Smooth muscle cell of the brain vasculature (primary cell): ENCODE measurements around the gene PLEKHG3.
"Not testable (repeated sequence)": the region's sequence is repeated elsewhere in the genome, so short reads cannot be mapped to it uniquely, and the experiment has no call there.

ENCODE experiments used
- DNase-seq: peaks from one replicate; pipeline ENCODE4 v3.0.0-alpha.2; 2012; ENCODE audit warnings: low read depth, low spot score

The PLEKHG3 gene

GRCh38 chr14:64688031-64688430, 16.2 kb upstream of the PLEKHG3 start:
- no peak for DNase-seq

DNA sequence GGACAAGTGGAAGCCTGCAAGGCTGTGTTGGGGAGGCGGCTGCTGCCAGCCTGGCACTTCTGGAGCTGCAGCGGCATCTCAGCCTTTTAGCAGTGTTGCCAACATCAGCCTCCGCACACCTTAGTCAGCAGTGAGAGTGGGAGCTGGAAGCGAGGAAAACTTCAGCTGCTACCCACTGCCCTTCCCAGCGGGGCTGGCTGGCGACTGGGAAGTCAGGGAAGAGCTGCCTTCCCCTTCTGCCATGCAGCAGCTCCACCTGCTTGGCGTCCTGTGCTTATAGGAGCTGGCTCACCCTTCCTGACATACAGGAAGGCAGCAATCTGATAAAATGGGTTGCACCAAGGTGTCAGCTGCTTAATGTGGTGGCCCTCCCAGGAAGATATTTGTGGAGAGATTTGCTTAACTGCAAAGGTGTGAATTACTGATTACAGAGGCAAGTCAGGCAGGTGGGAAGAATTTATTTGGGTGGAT, 15.4 kb upstream of the PLEKHG3 start:
- no peak for DNase-seq

GRCh38 chr14:64689289-64689688, 14.9 kb upstream of the PLEKHG3 start:
- no peak for DNase-seq

- not testable (repeated sequence) for DNase-seq
These were observed 13.6 kb upstream of the PLEKHG3 start for GRCh38 chr14:64690607-64691006.

GRCh38 chr14:64691376-64691775, 12.8 kb upstream of the PLEKHG3 start:
- no peak for DNase-seq

- DNase-seq = no peak
These were observed 11.8 kb upstream of the PLEKHG3 start for GRCh38 chr14:64692189-64692985.

GRCh38 chr14:64692986-64693809, 11.0 kb upstream of the PLEKHG3 start:
- no peak for DNase-seq

GRCh38 chr14:64693810-64694165, 10.4 kb upstream of the PLEKHG3 start:
- no peak for DNase-seq

DNA sequence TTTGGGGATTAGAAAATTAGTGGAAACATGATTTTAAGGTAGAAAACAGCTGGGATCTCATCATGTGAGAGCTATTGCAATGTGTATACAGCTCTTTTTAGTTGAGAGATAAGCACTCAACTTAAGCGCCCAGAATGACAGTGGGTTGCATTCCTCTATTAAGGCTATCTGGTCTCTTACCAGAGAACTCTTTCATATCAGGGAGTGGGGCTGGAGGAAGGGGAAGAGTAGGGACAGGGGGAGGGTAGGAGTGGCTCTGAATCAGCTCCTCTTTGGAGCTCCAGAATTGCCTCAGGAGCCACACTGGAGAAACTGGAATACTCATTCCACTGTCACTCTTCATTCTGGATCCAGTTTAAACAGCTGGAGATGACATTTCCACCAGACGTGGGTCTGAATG, 9.2 kb upstream of the PLEKHG3 start:
- no peak for DNase-seq

DNA sequence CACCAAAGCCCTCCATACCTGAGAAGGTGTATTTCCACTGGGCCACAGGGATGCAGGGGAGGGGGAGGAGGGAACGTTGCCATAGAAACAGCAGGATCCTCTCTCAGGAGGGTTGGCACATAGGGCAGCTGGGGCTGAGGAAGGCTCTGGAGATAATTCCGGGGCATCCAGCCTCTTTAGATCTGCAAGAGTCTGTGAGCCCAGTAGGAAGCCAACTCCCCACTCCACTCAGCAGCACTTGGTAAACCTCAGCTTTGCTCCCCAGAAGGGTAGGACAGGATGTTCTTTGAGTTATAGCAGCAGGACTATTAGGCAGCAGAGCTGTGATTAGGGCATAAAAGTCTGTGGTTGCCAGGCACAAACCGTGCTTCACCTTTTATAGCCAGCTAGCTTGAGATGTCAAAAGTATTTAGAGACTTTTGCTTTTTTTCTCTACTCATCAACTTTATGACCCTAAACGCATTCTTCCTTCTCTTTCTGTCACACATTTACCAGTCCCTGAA, 7.8 kb upstream of the PLEKHG3 start:
- no peak for DNase-seq

- DNase-seq = no peak
These were observed 5.3 kb upstream of the PLEKHG3 start for GRCh38 chr14:64698903-64699302.

DNA sequence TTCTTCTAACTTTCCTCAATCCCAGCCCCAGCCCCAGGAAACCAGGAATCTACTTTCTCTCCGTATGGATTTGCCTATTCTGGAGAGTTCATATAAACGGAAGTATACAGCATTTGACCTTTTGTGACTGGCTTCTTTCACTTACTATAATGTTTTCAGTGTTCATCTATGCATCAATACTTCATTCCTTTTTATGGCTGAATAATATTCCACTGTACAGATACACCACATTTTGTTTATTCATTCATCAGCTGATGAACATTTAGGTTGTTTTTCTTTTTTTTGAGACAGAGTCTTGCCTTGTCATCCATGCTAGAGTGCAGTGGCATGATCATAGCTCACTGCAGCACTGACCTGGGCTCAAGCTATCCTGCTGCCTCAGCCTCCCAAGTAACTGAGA, 3.9 kb upstream of the PLEKHG3 start:
- DNase-seq = no peak

DNA sequence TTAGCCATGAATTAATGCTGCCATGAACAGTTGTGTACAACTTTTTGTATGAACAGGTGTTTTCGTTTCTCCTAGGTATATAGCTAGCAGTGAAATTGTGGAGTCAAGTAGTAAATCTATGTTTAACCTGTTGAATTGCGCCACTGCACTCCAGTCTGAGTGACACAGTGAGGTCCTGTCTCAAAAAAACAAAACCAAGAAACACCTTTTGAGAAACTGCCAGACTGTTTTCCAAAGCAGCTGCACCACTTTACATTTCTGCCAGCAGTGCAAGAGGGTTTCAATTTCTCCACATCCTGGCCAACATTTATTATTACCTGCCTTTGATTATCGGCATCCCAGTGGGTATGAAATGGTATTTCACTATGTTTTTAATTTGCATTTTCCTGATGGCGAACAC, 3.3 kb upstream of the PLEKHG3 start:
- DNase-seq = no peak

GRCh38 chr14:64701660-64702059, 2.6 kb upstream of the PLEKHG3 start:
- no peak for DNase-seq

- no peak for DNase-seq
These were observed 1.5 kb upstream of the PLEKHG3 start for GRCh38 chr14:64702493-64703394.

- no peak for DNase-seq
These were observed 655 bp upstream of the PLEKHG3 start for GRCh38 chr14:64703395-64704142.

- no peak for DNase-seq
These were observed 638 bp downstream of the PLEKHG3 start for GRCh38 chr14:64704743-64705380.

- no peak for DNase-seq
These were observed 1.3 kb downstream of the PLEKHG3 start for GRCh38 chr14:64705381-64706118.

DNA sequence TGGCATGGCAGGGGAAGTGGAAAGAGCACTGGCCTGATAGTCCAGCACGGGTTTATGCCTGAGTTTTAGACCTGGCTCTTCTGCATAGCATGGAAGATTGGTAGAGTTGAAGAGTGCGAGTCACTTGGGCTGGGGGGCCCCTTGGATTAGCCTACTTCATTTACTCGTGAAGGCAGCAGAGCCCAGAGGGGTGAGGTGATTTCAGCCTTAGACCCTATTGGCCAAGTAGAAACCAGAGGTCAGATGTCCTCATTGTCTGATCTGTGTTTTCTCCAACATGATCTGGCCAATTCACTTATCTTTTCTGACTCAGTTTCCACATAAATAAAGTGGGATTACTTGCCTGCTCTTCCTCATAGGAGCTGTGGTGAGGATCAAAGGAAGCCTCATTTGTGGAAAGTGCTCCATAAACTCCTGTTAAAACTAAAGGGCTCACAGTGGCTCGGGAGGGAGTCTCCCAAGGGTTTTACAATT, 1.9 kb downstream of the PLEKHG3 start:
- no peak for DNase-seq
